H1 (cell line): ENCODE measurements around the gene GRID2. TPM values are rescaled to one million over a fixed set of nuclear protein-coding genes. Genes with fewer than 3 reads are reported as not detected.

Experiments used
- CTCF ChIA-PET: fragments of 300-600 bp; sonication (Branson Sonifier 250); formaldehyde crosslinking; loops from one replicate; lab custom pipeline; 2021; ENCODE audit not compliant: partially characterized antibody; lab: Charles Lee
- POLR2A ChIA-PET: fragments of 300-600 bp; sonication (Branson Sonifier 250); formaldehyde crosslinking; loops from one replicate; lab custom pipeline; 2021; ENCODE audit warnings: inconsistent platforms; ENCODE audit not compliant: partially characterized antibody; lab: Charles Lee
- DNase-seq, 2 experiments: peaks; one replicate each; pipeline versions ENCODE4 v3.0.0 to v3.0.0-alpha.2; 2010 to 2022; ENCODE audit warnings: low spot score in 2 of 2, low read depth in 1 of 2, mixed read lengths in 1 of 2
- FAIRE-seq: peaks from 2 replicates; lab custom pipeline; 2011; peaks lifted over from hg19 to GRCh38; lab: Jason Lieb, UNC
- H2AFZ ChIP-seq: 2 replicates; pipeline ENCODE4 v1.8.1; 2012; ENCODE audit warnings: low read length, inconsistent platforms
- H2AK5ac ChIP-seq: 2 replicates; pipeline ENCODE4 v1.6.1; 2013; ENCODE audit warnings: low read depth, low read length
- H2BK120ac ChIP-seq: replicated peaks from 2 replicates; pipeline ENCODE3; 2013; ENCODE audit warnings: low read depth, low read length, inconsistent platforms
- H2BK12ac ChIP-seq: 2 replicates; pipeline ENCODE4 v1.6.1; 2013; ENCODE audit warnings: low read depth, low read length
- H2BK15ac ChIP-seq: 2 replicates; pipeline ENCODE4 v1.6.1; 2013; ENCODE audit warnings: low read length
- H2BK20ac ChIP-seq: 2 replicates; pipeline ENCODE4 v1.6.1; 2013; ENCODE audit warnings: low read length
- H2BK5ac ChIP-seq: 2 replicates; pipeline ENCODE4 v1.6.1; 2013; ENCODE audit warnings: low read depth, low read length
- H3K14ac ChIP-seq: 2 replicates; pipeline ENCODE4 v1.6.1; 2013; ENCODE audit warnings: inconsistent platforms; ENCODE audit not compliant: insufficient read length
- H3K18ac ChIP-seq: 2 replicates; pipeline ENCODE4 v1.6.1; 2013; ENCODE audit warnings: low read length; ENCODE audit errors: extremely low read depth
- H3K23ac ChIP-seq: 2 replicates; pipeline ENCODE4 v1.6.1; 2013; ENCODE audit warnings: inconsistent platforms; ENCODE audit not compliant: insufficient read length
- H3K23me2 ChIP-seq: 2 replicates; pipeline ENCODE4 v1.6.1; 2013; ENCODE audit warnings: low read depth, low read length
- H3K27ac ChIP-seq: 2 replicates; pipeline ENCODE4 v1.6.1; 2011; ENCODE audit warnings: low read depth, low read length, inconsistent platforms
- H3K27me3 ChIP-seq, 4 experiments: replicated peaks in 1 of 4; 1 replicate in 1 of 4; 2 replicates in 3 of 4; pipeline versions ENCODE4 v1.6.1 to v1.8.1; 2011 to 2013; ENCODE audit warnings: low read length in 3 of 4, mild to moderate bottlenecking in 3 of 4, inconsistent platforms in 2 of 4, mixed read lengths in 2 of 4, moderate library complexity in 1 of 4; ENCODE audit not compliant: control insufficient read depth in 3 of 4, insufficient read depth in 3 of 4; ENCODE audit errors: extremely low read depth in 1 of 4
- H3K36me3 ChIP-seq, 4 experiments: 2 replicates each; pipeline versions ENCODE4 v1.6.1 to v1.8.1; 2011 to 2013; ENCODE audit warnings: mild to moderate bottlenecking in 4 of 4, low read length in 3 of 4, moderate library complexity in 2 of 4, control low read depth in 1 of 4, inconsistent platforms in 1 of 4; ENCODE audit not compliant: insufficient read depth in 4 of 4, control insufficient read depth in 2 of 4
- H3K4ac ChIP-seq: replicated peaks from 2 replicates; pipeline ENCODE3; 2013; ENCODE audit warnings: low read length, low read depth, mixed read lengths, inconsistent platforms; ENCODE audit not compliant: insufficient read length
- H3K4me1 ChIP-seq, 4 experiments: replicated peaks in 1 of 4; 1 replicate in 1 of 4; 2 replicates in 3 of 4; pipeline versions ENCODE4 v1.6.1 to v1.8.1; 2011 to 2013; ENCODE audit warnings: low read length in 3 of 4, inconsistent platforms in 2 of 4, mixed read lengths in 1 of 4; ENCODE audit not compliant: insufficient read depth in 4 of 4, control insufficient read depth in 3 of 4
- H3K4me2 ChIP-seq, 2 experiments: 2 replicates each; pipeline versions ENCODE4 v1.6.1 to v1.8.1; 2011 to 2013; ENCODE audit warnings: low read depth in 2 of 2, low read length in 2 of 2, control low read depth in 1 of 2, inconsistent platforms in 1 of 2, mild to moderate bottlenecking in 1 of 2; ENCODE audit not compliant: insufficient read depth in 1 of 2
- H3K4me3 ChIP-seq, 4 experiments: fragments of 200-600, 300-600 bp in 1 of 4; sonication (generic), shearing (Covaris generic), sonication (Bioruptor Twin) in 1 of 4; 2 replicates each; pipeline versions ENCODE4 v1.5.1 to v1.8.1; 2011 to 2016; ENCODE audit warnings: low read length in 4 of 4, low read depth in 3 of 4, control low read depth in 2 of 4, inconsistent platforms in 2 of 4, mild to moderate bottlenecking in 2 of 4, mixed read lengths in 1 of 4, moderate library complexity in 1 of 4; ENCODE audit not compliant: insufficient read depth in 2 of 4; ENCODE audit errors: extremely low read depth in 1 of 4
- H3K56ac ChIP-seq: replicated peaks from 2 replicates; pipeline ENCODE3; 2013; ENCODE audit warnings: low read depth, mild to moderate bottlenecking, mixed read lengths, low read length, inconsistent platforms; ENCODE audit not compliant: insufficient read length
- H3K79me1 ChIP-seq: 2 replicates; pipeline ENCODE4 v1.6.1; 2013; ENCODE audit warnings: low read depth, low read length, control low read depth
- H3K79me2 ChIP-seq, 2 experiments: 2 replicates each; pipeline versions ENCODE4 v1.6.1 to v1.8.1; 2012 to 2013; ENCODE audit warnings: low read length in 2 of 2, mild to moderate bottlenecking in 2 of 2, inconsistent platforms in 1 of 2; ENCODE audit not compliant: insufficient read depth in 2 of 2, control insufficient read depth in 1 of 2
- H3K9ac ChIP-seq, 4 experiments: replicated peaks in 1 of 4; 1 replicate in 1 of 4; 2 replicates in 3 of 4; pipeline versions ENCODE4 v1.6.1 to v1.8.1; 2011 to 2013; ENCODE audit warnings: low read depth in 3 of 4, low read length in 3 of 4, control low read depth in 2 of 4, mild to moderate bottlenecking in 2 of 4, moderate library complexity in 2 of 4, inconsistent platforms in 1 of 4; ENCODE audit errors: extremely low read depth in 1 of 4
- H3K9me3 ChIP-seq, 2 experiments: 2 replicates each; pipeline versions ENCODE4 v1.6.1 to v1.8.1; 2012 to 2013; ENCODE audit warnings: mild to moderate bottlenecking in 2 of 2, moderate library complexity in 2 of 2, control low read depth in 1 of 2, inconsistent platforms in 1 of 2, low read depth in 1 of 2, low read length in 1 of 2, mixed read lengths in 1 of 2; ENCODE audit not compliant: insufficient read depth in 2 of 2
- H4K20me1 ChIP-seq, 2 experiments: replicated peaks in 1 of 2; 2 replicates each; pipeline versions ENCODE3 to v1.8.1; 2011 to 2013; ENCODE audit warnings: inconsistent platforms in 2 of 2, low read length in 2 of 2, mild to moderate bottlenecking in 1 of 2; ENCODE audit not compliant: insufficient read depth in 2 of 2, control insufficient read depth in 1 of 2
- H4K5ac ChIP-seq: 2 replicates; pipeline ENCODE4 v1.6.1; 2013; ENCODE audit warnings: low read length, low read depth, mixed read lengths, inconsistent platforms; ENCODE audit not compliant: insufficient read length
- H4K8ac ChIP-seq: 2 replicates; pipeline ENCODE4 v1.8.0; 2013; ENCODE audit warnings: mild to moderate bottlenecking, moderate library complexity, low read length, inconsistent platforms; ENCODE audit not compliant: insufficient read depth; ENCODE audit errors: extremely low read depth
- H4K91ac ChIP-seq: replicated peaks from 2 replicates; pipeline ENCODE3; 2013; ENCODE audit warnings: low read length, mixed read lengths, inconsistent platforms; ENCODE audit not compliant: insufficient read length
- KDM5A ChIP-seq: fragments of 200-600 bp; IDR thresholded peaks from 2 replicates; pipeline ENCODE4 v1.7.1; 2012; ENCODE audit warnings: mild to moderate bottlenecking, low read length, inconsistent platforms, mixed read lengths
- NANOG ChIP-seq: IDR thresholded peaks from 2 replicates; pipeline ENCODE4 v1.6.1; 2011; ENCODE audit warnings: low read length, low read depth, mild to moderate bottlenecking, inconsistent platforms; ENCODE audit not compliant: insufficient read depth, poor library complexity, severe bottlenecking
- POLR2A ChIP-seq, 2 experiments: IDR thresholded peaks; 1 replicate in 1 of 2; 2 replicates in 1 of 2; pipeline ENCODE4 v1.6.1; 2011; ENCODE audit warnings: low read depth in 2 of 2, low read length in 2 of 2, mild to moderate bottlenecking in 2 of 2; ENCODE audit errors: control extremely low read depth in 1 of 2
- WGBS, 2 experiments: shearing (Covaris generic) in 1 of 2; methylation state at CpG; one replicate each; pipeline versions ENCODE4 v1.1.6 to v1.1.7; 2013 to 2015; ENCODE audit warnings: low lambda C conversion rate in 2 of 2, mixed read lengths in 2 of 2, inconsistent platforms in 1 of 2, low coverage in 1 of 2, missing lambda C conversion rate in 1 of 2; ENCODE audit not compliant: insufficient replicate concordance in 2 of 2, insufficient coverage in 1 of 2, insufficient read length in 1 of 2; ENCODE audit errors: extremely low coverage in 1 of 2, missing lambda C conversion rate in 1 of 2; 5-methylcytosine and 5-hydroxymethylcytosine counted together
- polyA plus RNA-seq, 7 experiments: library from polyadenylated mRNA; depleted of rRNA in 3 of 7; stranded (reverse) in 5 of 7; unstranded in 2 of 7; fragments of >200 nt in 5 of 7; fragments of 200-250 nt in 2 of 7; gene quantifications; 1 replicate in 5 of 7; 2 replicates in 1 of 7; 4 replicates in 1 of 7; pipeline versions ENCODE4 v1.2.1 to v1.2.3, GENCODE V29; 2011 to 2013; ENCODE audit warnings: missing spikeins in 2 of 7, mixed read lengths in 2 of 7
- total RNA-seq: library from RNA; stranded (reverse); fragmentation: NEBNext Ultra II Directional; extraction: Animal tissue kit (Norgen Biotek cat#: 25700); gene quantifications from 2 replicates; pipeline ENCODE4 v1.2.1, GENCODE V29; 2021

The GRID2 gene
- total and polyA plus RNA-seq, 2 of the 8 experiments (the other 6 are each of a cell fraction or from before 2014, with no cell fraction given), result 31.1 to 81.9 TPM

GRCh38 chr4:93448691-93449293 lies 1145.0 kb downstream of the GRID2 start:
- Histone ChIP-seq H3K4me1 (no peaks in the 10 kb centered on the region), H3K56ac (no peak overlapping the region), H2BK20ac (no peak overlapping the region), H3K27ac (no peak overlapping the region), H3K4me3 (no peak overlapping the region), H3K23ac (no peak overlapping the region), H2BK12ac (no peak overlapping the region), H4K20me1 (no peaks in the 10 kb centered on the region), H4K8ac (no peak overlapping the region), H3K9ac (no peak overlapping the region), H3K14ac (no peak overlapping the region), H3K27me3 (no peaks in the 10 kb centered on the region), H3K23me2 (no peaks in the 10 kb centered on the region), H2BK120ac (no peak overlapping the region), H2AFZ (no peak overlapping the region), H2BK5ac (no peak overlapping the region), H3K36me3 (no peaks in the 10 kb centered on the region), H3K4me2 (no peak overlapping the region), H4K91ac (no peak overlapping the region), H3K4ac (no peak overlapping the region), H3K18ac (no peak overlapping the region), H3K9me3 (no peaks in the 10 kb centered on the region), H3K79me2 (no peaks in the 10 kb centered on the region), H2AK5ac (no peak overlapping the region), H4K5ac (no peak overlapping the region), H2BK15ac (no peak overlapping the region), H3K79me1 (no peaks in the 10 kb centered on the region)
- WGBS, 2 experiments, result 80% methylated on average over 1 of the region's 1 CpG; no CpG with 5 or more reads in 1 of the 2 experiments
- no peak for DNase-seq
- ChIA-PET CTCF (no interaction called here), POLR2A (no interaction called here)
- FAIRE-seq, result no peak
- no peak for TF ChIP-seq NANOG
- TF ChIP-seq KDM5A, result no peak
- TF ChIP-seq POLR2A (IDR thresholded peaks at IDR 0.05; ENCODE audit: control extremely low read depth in 1 of 2, low read depth in 2 of 2, low read length in 2 of 2), result no peak
